ENCODE results near the gene ZDHHC7. TPM values are rescaled to one million over a fixed set of nuclear protein-coding genes. Genes with fewer than 3 reads are reported as not detected.

Gene ZDHHC7
- total RNA-seq, 1 experiment from 2014 or later: 72.6 TPM

DNA sequence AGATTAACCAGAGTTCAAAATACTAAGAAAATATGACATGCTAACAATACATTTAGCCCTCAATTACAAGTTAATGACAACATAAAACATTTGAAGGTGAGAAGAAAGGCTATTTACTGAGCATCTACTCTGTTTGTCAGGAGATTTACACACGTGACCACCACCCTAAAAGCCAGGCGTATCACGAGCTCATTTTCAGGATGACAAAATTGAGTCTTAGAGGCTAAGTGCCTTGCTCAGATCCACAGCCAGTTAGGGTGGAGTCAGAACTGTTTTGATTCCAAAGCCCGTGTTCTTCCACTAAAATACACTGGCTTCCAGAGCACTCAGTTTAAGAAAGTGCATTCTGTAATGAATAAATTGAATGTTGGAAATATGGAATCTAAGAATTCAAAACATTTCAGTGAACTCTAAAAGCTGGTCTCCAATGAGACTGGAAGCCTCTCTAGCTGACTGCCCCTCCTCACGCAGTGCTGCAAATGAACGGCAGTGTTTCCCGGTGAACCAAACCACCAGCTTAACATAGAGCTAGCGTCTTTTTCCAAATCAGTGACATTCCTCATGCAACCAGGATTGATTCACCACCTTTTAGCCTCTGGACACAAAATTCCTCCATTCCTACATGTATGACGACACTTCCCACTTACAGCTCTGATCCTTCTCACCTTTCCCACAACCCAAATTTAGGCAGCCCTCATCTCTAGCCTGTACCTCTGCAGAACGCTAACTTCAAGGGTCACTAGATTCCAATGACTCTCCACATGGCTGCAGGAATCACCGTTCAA lies 5.9 kb downstream of the ZDHHC7 start:
- Histone ChIP-seq H3K27me3 (replicated peaks) (no peaks in the 10 kb centered on the region), H3K36me3 (peaks cover 31% of the 10 kb centered on the region), H3K4me1 (replicated peaks) (peaks cover 62% of the 10 kb centered on the region), H3K4me3 (no peak overlapping the region), H3K27ac (peak overlapping the region; percentile 90), H3K9me3 (replicated peaks) (no peaks in the 10 kb centered on the region)
- no peak for DNase-seq (ENCODE audit: low read depth in 1 of 2, low spot score in 2 of 2)

DNA sequence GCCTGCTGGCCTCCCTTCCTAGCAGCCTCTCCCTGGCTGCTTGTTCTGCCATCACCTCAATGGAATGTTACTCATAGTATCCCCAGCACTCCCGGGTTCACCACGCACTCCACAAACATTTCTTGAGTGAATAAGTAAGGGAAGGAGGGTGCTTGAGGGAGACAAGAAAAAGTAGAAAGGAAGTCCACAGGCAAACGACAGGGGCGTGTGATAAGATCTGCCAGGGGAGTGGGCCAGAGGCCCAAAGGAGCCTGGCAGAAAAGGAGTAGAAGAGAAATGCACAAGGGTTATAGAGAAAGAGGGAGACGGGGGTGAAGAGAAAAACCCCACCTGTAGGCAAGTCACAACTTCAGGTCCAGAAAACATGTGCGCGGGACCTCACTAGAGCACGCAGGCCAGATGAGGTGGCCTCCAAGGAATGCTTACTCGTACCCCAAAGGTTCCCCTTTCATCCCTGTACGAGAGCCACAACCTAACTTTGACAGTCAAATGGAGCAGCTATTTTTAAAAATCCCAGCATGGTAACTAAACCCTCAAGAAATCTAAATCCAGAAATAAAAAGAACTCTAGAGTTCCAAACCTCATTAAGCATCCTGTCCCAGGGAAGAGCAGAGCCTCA lies 6.6 kb downstream of the ZDHHC7 start:
- Histone ChIP-seq H3K9me3 (replicated peaks) (no peaks in the 10 kb centered on the region), H3K4me3 (no peak overlapping the region), H3K27me3 (replicated peaks) (no peaks in the 10 kb centered on the region), H3K4me1 (replicated peaks) (peaks cover 64% of the 10 kb centered on the region), H3K36me3 (peaks cover 31% of the 10 kb centered on the region), H3K27ac (peak overlapping the region; percentile 90)
- peak; percentile 83 to 86 for DNase-seq (ENCODE audit: low read depth in 1 of 2, low spot score in 2 of 2)

DNA sequence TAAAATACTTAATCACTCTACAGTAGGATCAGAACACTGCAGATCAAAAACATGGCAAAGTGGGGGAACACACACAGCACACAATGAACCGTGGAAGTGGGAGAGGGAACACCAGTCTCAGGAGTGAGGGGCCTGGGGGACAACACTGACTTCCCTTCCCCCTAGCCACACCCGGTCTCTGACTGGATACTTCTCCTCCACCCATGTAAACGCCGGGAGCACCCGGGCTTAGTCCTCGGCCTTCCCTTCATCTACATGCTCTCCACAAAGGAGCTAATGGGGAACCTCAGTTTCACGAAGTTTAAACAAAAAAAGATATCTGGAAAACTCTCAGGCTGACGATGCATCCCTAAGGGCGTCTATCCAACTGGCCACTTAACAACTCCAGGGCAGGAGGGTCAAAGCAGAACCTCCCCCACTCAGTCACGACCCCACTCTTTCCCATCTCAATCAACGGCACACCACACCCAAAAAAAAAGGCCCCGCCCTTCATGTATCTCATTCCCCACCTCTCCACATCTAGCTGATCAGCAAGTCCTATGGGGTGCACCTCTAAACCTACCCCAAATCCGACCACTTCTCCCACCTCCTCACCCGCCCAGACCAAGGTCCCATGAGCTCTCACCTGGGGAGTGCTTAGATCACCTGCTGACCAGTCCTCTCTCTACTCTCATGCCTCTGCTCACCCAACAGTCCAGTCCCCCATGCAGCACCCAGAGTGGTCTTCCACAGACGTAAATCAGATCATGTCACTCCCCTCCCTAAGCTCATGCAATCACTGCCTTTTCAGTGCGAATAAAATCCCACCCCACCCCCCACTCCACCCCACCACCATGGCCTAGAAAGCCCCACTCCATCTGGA lies 7.4 kb downstream of the ZDHHC7 start:
- H3K4me1 ChIP-seq (replicated peaks): peaks cover 72% of the 10 kb centered on the region
- no peak overlapping the region for H3K4me3 ChIP-seq

DNA sequence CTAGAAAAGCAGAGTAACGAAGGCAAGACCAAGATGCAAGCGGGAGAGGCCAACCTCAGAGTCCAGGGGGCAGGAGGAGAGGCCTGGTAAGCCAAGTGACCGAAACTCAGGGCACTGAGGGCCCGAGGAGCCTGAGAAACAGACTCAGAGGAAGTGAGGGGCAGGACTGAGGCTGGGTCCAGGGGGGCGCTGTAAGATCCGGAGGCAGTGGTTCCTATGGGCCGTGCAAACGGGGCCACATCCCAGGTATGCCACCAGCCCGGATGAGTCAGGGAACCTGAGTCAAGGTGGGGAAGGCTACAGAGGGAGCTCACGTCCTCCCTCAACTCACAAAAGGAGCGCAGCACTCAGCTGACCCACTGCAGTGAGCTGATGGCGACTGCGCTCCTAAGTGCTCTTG lies 8.3 kb downstream of the ZDHHC7 start:
- DNase-seq (ENCODE audit: low read depth in 1 of 2, low spot score in 2 of 2): no peak
- no peak overlapping the region for H3K27ac ChIP-seq

More for the DNA sequence above, 7.4 kb downstream of the ZDHHC7 start:
- Histone ChIP-seq H3K27me3 (replicated peaks) (no peaks in the 10 kb centered on the region), H3K9me3 (replicated peaks) (no peaks in the 10 kb centered on the region), H3K27ac (peak overlapping the region; percentile 90), H3K36me3 (peaks cover 30% of the 10 kb centered on the region)
- no peak for DNase-seq (ENCODE audit: low read depth in 1 of 2, low spot score in 2 of 2)

GRCh38 chr16:85002608-85003007 lies 8.7 kb downstream of the ZDHHC7 start:
- peaks cover 25% of the 10 kb centered on the region for H3K36me3 ChIP-seq
- peaks cover 80% of the 10 kb centered on the region for H3K4me1 ChIP-seq (replicated peaks)
- no peak overlapping the region for H3K27ac ChIP-seq
- no peak overlapping the region for H3K4me3 ChIP-seq
- no peaks in the 10 kb centered on the region for H3K9me3 ChIP-seq (replicated peaks)
- H3K27me3 ChIP-seq (replicated peaks): no peaks in the 10 kb centered on the region
- no peak for DNase-seq (ENCODE audit: low read depth in 1 of 2, low spot score in 2 of 2)

More for the DNA sequence above, 8.3 kb downstream of the ZDHHC7 start:
- H3K9me3 ChIP-seq (replicated peaks): no peaks in the 10 kb centered on the region
- H3K4me3 ChIP-seq: no peak overlapping the region
- H3K27me3 ChIP-seq (replicated peaks): no peaks in the 10 kb centered on the region
- peaks cover 27% of the 10 kb centered on the region for H3K36me3 ChIP-seq
- H3K4me1 ChIP-seq (replicated peaks): peaks cover 80% of the 10 kb centered on the region

DNA sequence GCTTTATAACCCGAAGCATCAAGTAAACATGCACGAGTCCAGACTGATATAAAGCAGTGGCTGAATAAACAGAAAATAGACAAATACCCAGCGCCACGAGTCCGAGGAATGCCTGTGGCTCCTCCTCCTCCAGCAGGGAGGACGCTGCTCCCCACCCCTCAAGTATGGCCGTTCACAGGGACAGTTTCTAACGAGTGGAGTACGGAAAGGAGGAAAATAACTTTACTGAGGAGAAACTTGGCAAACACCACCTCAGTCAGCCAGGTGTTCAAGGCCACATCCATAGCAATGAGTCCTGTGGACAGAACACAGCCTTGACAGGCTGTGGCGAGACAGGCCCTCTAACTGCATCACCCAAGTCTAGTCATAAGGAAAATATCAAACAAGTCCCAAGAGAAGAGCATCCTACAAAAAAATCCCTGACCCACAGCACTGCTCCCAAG lies 9.2 kb downstream of the ZDHHC7 start:
- Histone ChIP-seq H3K9me3 (replicated peaks) (no peaks in the 10 kb centered on the region), H3K27me3 (replicated peaks) (no peaks in the 10 kb centered on the region), H3K4me3 (no peak overlapping the region), H3K36me3 (peaks cover 22% of the 10 kb centered on the region), H3K4me1 (replicated peaks) (peaks cover 80% of the 10 kb centered on the region), H3K27ac (no peak overlapping the region)
- DNase-seq (ENCODE audit: low read depth in 1 of 2, low spot score in 2 of 2): no peak

- Histone ChIP-seq H3K27me3 (replicated peaks) (no peaks in the 10 kb centered on the region), H3K36me3 (peaks cover 28% of the 10 kb centered on the region), H3K4me3 (no peak overlapping the region), H3K27ac (peak overlapping the region; percentile 36), H3K9me3 (replicated peaks) (no peaks in the 10 kb centered on the region), H3K4me1 (replicated peaks) (peaks cover 82% of the 10 kb centered on the region)
- no peak for DNase-seq (ENCODE audit: low read depth in 1 of 2, low spot score in 2 of 2)
Measured at GRCh38 chr16:84999857-85000480, 11.4 kb downstream of the ZDHHC7 start.

DNA sequence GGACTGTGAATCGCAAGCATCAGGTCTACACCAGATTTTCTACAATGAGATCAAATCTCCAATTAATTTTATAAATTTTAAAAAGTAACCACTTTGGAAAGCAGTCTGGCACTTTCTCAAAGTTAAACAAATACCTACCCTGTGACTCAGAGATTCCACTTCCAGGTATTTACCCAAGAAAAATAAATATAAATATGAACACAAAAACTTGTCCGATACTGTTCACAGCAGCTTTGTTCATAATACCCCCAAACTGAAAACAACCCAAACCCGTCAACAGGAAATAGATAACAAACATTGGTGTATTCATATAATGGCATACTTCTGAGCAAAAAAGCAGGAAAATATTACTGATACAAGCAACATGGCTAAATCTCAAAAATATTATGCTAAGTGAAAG lies 12.1 kb downstream of the ZDHHC7 start:
- peak in 1 of 2 experiments; percentile 40 for DNase-seq (ENCODE audit: low read depth in 1 of 2, low spot score in 2 of 2)
- Histone ChIP-seq H3K27ac (peak overlapping the region; percentile 36), H3K36me3 (peaks cover 32% of the 10 kb centered on the region), H3K27me3 (replicated peaks) (no peaks in the 10 kb centered on the region), H3K9me3 (replicated peaks) (no peaks in the 10 kb centered on the region), H3K4me3 (no peak overlapping the region), H3K4me1 (replicated peaks) (peaks cover 82% of the 10 kb centered on the region)

DNA sequence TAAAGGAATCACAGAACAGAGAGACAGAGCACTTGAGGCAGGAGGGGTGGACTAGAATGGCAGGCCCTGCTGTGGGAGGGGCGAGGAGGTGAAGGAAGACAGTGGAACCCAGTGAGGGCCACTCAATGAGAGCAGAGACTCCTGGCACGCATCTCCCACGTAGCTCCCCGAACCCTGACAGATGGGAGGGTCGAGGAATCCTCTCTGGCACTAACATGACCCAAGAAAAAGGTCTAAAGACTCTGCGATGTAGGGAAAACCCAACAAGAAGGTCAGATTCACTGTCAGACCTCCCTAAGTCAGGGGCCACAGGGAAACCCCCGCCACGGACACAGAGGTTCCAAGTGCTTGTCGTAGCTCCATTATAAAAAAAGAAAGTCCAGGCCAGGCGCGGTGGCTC lies 15.0 kb downstream of the ZDHHC7 start:
- H3K4me3 ChIP-seq: no peak overlapping the region
- peaks cover 44% of the 10 kb centered on the region for H3K36me3 ChIP-seq
- H3K27me3 ChIP-seq (replicated peaks): no peaks in the 10 kb centered on the region
- peaks cover 59% of the 10 kb centered on the region for H3K4me1 ChIP-seq (replicated peaks)
- no peak overlapping the region for H3K27ac ChIP-seq
- no peak for DNase-seq (ENCODE audit: low read depth in 1 of 2, low spot score in 2 of 2)
- H3K9me3 ChIP-seq (replicated peaks): no peaks in the 10 kb centered on the region

DNA sequence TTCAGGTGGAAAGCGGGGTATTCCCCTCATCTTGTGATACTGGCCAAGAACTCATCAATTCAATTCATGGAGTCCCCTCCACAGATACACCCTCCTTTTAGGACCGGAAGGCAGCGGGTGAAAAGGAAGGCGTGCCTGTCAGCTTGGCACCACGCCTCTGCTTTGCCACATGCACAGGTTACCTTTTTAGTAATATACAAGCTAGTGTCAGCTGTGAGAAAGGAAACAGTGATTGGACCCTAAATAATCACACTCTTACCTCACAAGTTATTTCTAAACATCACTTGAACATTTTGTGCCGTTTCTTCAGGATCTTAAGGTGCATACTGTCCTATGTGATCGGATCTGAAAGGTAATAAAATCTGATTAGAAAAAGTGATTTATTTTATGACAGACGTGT lies 15.7 kb downstream of the ZDHHC7 start:
- Histone ChIP-seq H3K27ac (peak overlapping the region; percentile 83; the same call in 1 of the 2 replicates), H3K4me3 (no peak overlapping the region), H3K36me3 (peaks cover 51% of the 10 kb centered on the region), H3K9me3 (replicated peaks) (no peaks in the 10 kb centered on the region), H3K4me1 (replicated peaks) (peaks cover 52% of the 10 kb centered on the region), H3K27me3 (replicated peaks) (no peaks in the 10 kb centered on the region)
- DNase-seq (ENCODE audit: low read depth in 1 of 2, low spot score in 2 of 2): no peak

DNA sequence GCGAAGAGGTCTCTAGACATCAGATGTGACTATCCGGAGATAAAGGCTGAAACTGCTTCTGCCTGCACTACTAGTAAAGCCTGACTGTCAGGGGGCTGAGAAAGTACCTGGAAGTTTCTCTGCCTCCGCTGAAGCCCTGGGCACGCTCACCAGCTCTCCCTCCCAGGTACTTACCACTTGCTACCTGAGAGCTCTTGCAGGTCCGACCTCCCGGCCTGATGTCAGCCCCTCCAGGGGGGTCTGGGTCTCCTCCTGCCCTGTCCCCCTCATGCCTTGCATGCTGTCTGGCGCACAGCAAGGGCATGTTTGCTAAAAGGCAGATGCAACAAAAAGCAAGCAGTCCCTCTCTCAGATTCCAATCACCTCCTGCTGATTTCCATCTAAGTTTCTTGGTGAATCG lies 17.4 kb downstream of the ZDHHC7 start:
- Histone ChIP-seq H3K27ac (peak overlapping the region; percentile 83), H3K36me3 (peaks cover 65% of the 10 kb centered on the region), H3K27me3 (replicated peaks) (no peaks in the 10 kb centered on the region), H3K4me1 (replicated peaks) (peaks cover 35% of the 10 kb centered on the region), H3K4me3 (no peak overlapping the region), H3K9me3 (replicated peaks) (no peaks in the 10 kb centered on the region)
- DNase-seq (ENCODE audit: low read depth in 1 of 2, low spot score in 2 of 2): no peak

GRCh38 chr16:84992717-84993075 lies 18.6 kb downstream of the ZDHHC7 start:
- Histone ChIP-seq H3K4me3 (no peak overlapping the region), H3K27ac (no peak overlapping the region), H3K36me3 (peaks cover 77% of the 10 kb centered on the region), H3K27me3 (replicated peaks) (no peaks in the 10 kb centered on the region), H3K4me1 (replicated peaks) (peaks cover 27% of the 10 kb centered on the region), H3K9me3 (replicated peaks) (no peaks in the 10 kb centered on the region)
- no peak for DNase-seq (ENCODE audit: low read depth in 1 of 2, low spot score in 2 of 2)

GRCh38 chr16:84990782-84991181 lies 20.6 kb downstream of the ZDHHC7 start:
- H3K9me3 ChIP-seq (replicated peaks): no peaks in the 10 kb centered on the region
- no peak for DNase-seq (ENCODE audit: low read depth in 1 of 2, low spot score in 2 of 2)
- H3K27me3 ChIP-seq (replicated peaks): no peaks in the 10 kb centered on the region
- H3K4me1 ChIP-seq (replicated peaks): peaks cover 32% of the 10 kb centered on the region
- no peak overlapping the region for H3K4me3 ChIP-seq
- peaks cover 93% of the 10 kb centered on the region for H3K36me3 ChIP-seq
- no peak overlapping the region for H3K27ac ChIP-seq

Data from SJSA1 (cell line).